Natural killer cell treated with Interleukin-12 subunit alpha and Interleukin-12 subunit beta and Interleukin-15 and Interleukin-18, amount 100 ng/mL, for 72 hours (primary cell): ENCODE results near the gene CLDN20. TPM values are rescaled to one million over a fixed set of nuclear protein-coding genes. Genes with fewer than 3 reads are reported as not detected.

Experiments used
- ATAC-seq, 2 donors: fragments of 150-1000 bp; cut with Tn5 transposase in 1 of 2; sonication (Bioruptor Pico), chemical (Tn5 transposase) in 1 of 2; 2 replicates each; pipeline ENCODE4 v1.10.0; 2021
- DNase-seq: peaks from one replicate; pipeline ENCODE4 v3.0.0; 2022; ENCODE audit warnings: low spot score
- H3K27ac Mint-ChIP-seq, 2 donors: 1 replicate in 1 of 2; 2 replicates in 1 of 2; pipeline ENCODE4 v1.8.0; 2022; ENCODE audit warnings: mixed read lengths in 2 of 2, mild to moderate bottlenecking in 1 of 2, moderate library complexity in 1 of 2
- H3K27me3 Mint-ChIP-seq, 2 donors: 1 replicate in 1 of 2; 2 replicates in 1 of 2; pipeline ENCODE4 v1.8.0; 2022; ENCODE audit warnings: mixed read lengths in 2 of 2
- H3K36me3 Mint-ChIP-seq: one replicate; pipeline ENCODE4 v1.8.0; 2022; ENCODE audit warnings: mixed read lengths
- H3K4me1 Mint-ChIP-seq, 2 donors: 1 replicate in 1 of 2; 2 replicates in 1 of 2; pipeline ENCODE4 v1.8.0; 2022; ENCODE audit warnings: low read depth in 2 of 2, mixed read lengths in 2 of 2, mild to moderate bottlenecking in 1 of 2
- H3K4me3 Mint-ChIP-seq: one replicate; pipeline ENCODE4 v1.8.0; 2022; ENCODE audit warnings: mixed read lengths
- H3K9me3 Mint-ChIP-seq: 2 replicates; pipeline ENCODE4 v1.8.0; 2022; ENCODE audit warnings: mixed read lengths
- total RNA-seq, 2 donors: library from RNA; stranded (reverse); gene quantifications; one replicate each; pipeline ENCODE4 v1.2.3, GENCODE V29; 2022

CLDN20 gene
- total RNA-seq, 2 donors from 2014 or later = not detected

DNA sequence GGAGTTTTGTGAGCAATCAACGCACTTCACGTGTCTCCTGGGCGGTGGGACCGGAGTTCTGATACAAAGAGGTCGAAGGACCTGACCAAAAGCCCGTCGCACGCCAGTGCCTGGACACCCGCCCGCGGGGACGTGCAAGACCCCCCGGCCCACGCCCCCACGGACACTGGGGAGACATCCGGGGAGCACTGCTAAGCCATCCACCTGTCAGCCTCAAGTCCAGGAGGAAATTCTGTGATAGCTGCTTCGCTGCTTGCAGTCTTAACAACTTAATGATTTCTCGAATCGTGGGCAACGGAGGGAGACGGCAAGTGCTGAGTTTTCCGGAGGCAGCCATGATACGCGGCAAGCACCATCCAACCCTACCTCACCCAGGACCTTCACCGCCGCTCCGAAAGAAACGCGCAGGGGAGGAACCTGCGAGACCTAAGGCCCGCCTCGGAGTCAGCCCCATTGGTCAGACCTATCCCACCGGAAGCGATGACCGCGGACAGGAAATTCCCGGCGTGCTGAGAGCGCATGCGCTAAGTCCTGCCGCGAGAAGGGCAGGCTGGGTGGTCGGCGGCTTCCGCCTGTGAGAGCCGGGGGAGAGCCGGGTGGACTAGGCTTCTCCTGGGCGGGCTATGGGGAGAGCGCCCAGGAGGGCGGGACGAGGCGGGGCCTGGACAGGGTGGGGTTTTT, 50.4 kb downstream of the CLDN20 start, which contains the start of gene TFB1M:
Gene TFB1M, minus strand, starts transcription at position 393 of the 681 bp plus-strand sequence. Its CDS starts 56 bp downstream, at position 337.
- ATAC-seq = peak; percentile 99
- peak within 1 kb of the TSS; percentile 90 for H3K4me3 Mint-ChIP-seq
- peaks cover 8% of the 10 kb centered on the region for H3K36me3 Mint-ChIP-seq
- DNase-seq = peak; percentile 99
- no peaks in the 10 kb centered on the region for H3K27me3 Mint-ChIP-seq
- peak within 1 kb of the TSS; percentile 85 to 90 for H3K27ac Mint-ChIP-seq
- H3K4me1 Mint-ChIP-seq = peaks cover 11 to 13% of the 10 kb centered on the region in 2 donors
- H3K9me3 Mint-ChIP-seq = no peaks in the 10 kb centered on the region

GRCh38 chr6:155314773-155315515, 51.1 kb downstream of the CLDN20 start:
- DNase-seq = peak; percentile 64
- no peaks in the 10 kb centered on the region for H3K9me3 Mint-ChIP-seq

GRCh38 chr6:155315516-155315871, 51.7 kb downstream of the CLDN20 start:
- peak overlapping the region; percentile 85 to 90 for H3K27ac Mint-ChIP-seq
- ATAC-seq (no peak), DNase-seq (no peak)
- peaks cover 2% of the 10 kb centered on the region for H3K36me3 Mint-ChIP-seq
- H3K27me3 Mint-ChIP-seq = no peaks in the 10 kb centered on the region
- no peaks in the 10 kb centered on the region for H3K9me3 Mint-ChIP-seq
- H3K4me3 Mint-ChIP-seq = peak overlapping the region; percentile 90
- H3K4me1 Mint-ChIP-seq = peaks cover 11 to 20% of the 10 kb centered on the region in 2 donors

More at GRCh38 chr6:155314773-155315515, 51.1 kb downstream of the CLDN20 start:
- peaks cover 11 to 18% of the 10 kb centered on the region in 2 donors for H3K4me1 Mint-ChIP-seq
- peak; percentile 40 to 60 for ATAC-seq
- peak overlapping the region; percentile 90 for H3K4me3 Mint-ChIP-seq
- H3K36me3 Mint-ChIP-seq = peaks cover 5% of the 10 kb centered on the region
- no peaks in the 10 kb centered on the region for H3K27me3 Mint-ChIP-seq
- H3K27ac Mint-ChIP-seq = peak overlapping the region; percentile 85 to 90

DNA sequence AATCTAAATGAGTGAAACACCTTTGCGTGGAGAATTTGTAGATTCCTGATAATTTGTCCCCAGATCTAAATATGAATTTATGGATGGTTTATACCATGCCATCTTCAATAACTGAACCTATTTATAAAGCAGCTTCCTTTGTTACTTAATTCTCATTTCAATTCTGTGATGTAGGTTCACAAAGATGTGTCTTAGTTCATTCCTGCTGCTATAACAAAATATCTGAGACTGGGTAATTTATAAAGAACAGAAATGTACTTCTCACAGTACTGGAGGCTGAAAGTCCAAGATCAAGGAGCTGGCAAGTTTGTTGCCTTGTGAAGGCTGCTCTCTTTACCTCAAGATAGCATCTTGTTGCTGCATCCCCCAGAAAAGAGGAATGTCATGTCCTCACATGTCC, 52.6 kb downstream of the CLDN20 start:
- Mint-ChIP-seq H3K27ac (no peak overlapping the region), H3K27me3 (peaks cover 0 to under 1% of the 10 kb centered on the region in 2 donors), H3K4me1 (peaks cover 11 to 20% of the 10 kb centered on the region in 2 donors), H3K9me3 (no peaks in the 10 kb centered on the region), H3K4me3 (peak overlapping the region; percentile 38), H3K36me3 (no peaks in the 10 kb centered on the region)
- no peak for ATAC-seq
- DNase-seq = no peak

DNA sequence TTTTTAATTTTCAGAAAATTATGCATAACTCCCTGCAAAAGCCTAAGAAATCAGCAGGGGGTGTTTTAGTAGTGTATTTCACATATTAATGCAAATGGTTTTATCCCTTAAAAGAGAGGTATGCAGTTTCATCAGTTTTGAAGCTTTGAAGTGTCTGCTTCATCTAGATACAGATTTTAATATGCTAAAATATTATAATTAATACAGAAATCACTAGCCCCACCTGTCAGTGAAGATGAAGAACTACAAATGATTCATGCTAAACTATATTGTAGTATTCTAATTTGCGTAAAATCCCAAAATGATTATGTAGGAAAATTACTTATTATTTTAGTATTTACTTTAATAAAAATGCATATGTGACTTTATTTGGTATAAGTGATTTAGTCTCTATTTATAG, 53.4 kb downstream of the CLDN20 start:
- no peak overlapping the region for H3K4me3 Mint-ChIP-seq
- no peaks in the 10 kb centered on the region for H3K36me3 Mint-ChIP-seq
- ATAC-seq (no peak), DNase-seq (no peak)
- no peaks in the 10 kb centered on the region for H3K9me3 Mint-ChIP-seq
- peaks cover 0 to 8% of the 10 kb centered on the region in 2 donors for H3K27me3 Mint-ChIP-seq
- H3K4me1 Mint-ChIP-seq = peaks cover 11 to 20% of the 10 kb centered on the region in 2 donors
- H3K27ac Mint-ChIP-seq = no peak overlapping the region

DNA sequence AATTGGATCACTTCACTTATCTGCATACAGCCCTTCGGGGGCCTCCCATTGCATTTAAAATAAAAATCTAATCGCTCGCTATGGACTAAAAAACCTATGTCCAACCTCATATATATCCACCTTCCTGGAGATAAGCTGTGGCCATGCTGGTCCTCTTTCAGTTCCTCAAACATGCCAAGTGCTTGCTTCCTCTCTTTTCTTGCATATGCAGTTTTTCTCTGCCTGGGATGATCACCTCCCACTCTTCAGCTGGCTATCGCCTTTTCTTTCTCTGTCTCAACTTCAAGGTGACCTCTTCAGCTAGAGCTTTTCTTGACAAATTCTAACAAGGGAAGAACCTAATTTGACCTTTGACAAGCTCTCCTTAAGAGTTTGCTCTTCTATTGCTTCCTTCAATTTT, 56.1 kb downstream of the CLDN20 start:
- ATAC-seq (no peak), DNase-seq (no peak)
- no peak overlapping the region for H3K27ac Mint-ChIP-seq
- H3K27me3 Mint-ChIP-seq = peaks cover 0 to 9% of the 10 kb centered on the region in 2 donors
- H3K9me3 Mint-ChIP-seq = no peaks in the 10 kb centered on the region
- peaks cover 3 to 12% of the 10 kb centered on the region in 2 donors for H3K4me1 Mint-ChIP-seq
- no peaks in the 10 kb centered on the region for H3K36me3 Mint-ChIP-seq
- no peak overlapping the region for H3K4me3 Mint-ChIP-seq

DNA sequence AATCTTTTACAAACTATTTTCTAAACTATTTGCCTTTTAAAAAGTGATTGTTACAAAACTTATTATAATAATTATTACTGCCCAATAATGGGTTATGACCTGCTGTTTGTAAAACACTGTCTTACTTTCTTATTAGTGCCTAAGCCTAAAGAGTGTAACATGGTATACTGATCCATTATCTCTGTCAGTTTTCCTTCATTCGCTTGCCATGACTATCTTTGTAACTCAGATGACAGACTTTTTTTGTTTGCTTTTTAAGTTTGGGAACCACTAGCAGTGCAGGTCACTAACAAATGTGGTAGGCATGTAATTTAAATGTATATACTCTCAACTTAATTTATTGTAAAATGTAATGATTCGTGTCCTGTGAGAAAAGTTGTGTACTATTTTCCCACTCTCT, 60.4 kb downstream of the CLDN20 start:
- H3K27me3 Mint-ChIP-seq = peaks cover 0 to 9% of the 10 kb centered on the region in 2 donors

DNA sequence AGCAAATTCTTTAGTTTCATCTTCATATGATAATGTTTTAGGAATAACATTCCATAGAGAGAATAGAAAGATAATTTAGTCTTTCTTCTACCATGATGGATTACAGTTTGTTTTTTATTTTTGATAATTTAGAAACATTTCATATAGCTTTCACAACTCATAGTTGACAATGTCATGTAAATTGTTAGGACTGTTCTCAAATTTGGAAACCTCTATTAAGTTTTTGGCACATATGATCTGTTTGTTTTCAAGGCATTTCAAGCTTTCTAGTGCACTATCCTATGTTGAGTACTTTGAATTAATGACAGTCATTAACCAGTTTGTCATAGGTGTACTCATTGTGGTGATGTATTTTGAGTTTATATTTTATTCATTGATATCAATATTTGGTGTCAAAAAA, 61.2 kb downstream of the CLDN20 start:
- H3K27me3 Mint-ChIP-seq = peaks cover 0 to 10% of the 10 kb centered on the region in 2 donors
- H3K9me3 Mint-ChIP-seq = no peaks in the 10 kb centered on the region
- no peak overlapping the region for H3K4me3 Mint-ChIP-seq
- DNase-seq = no peak
- no peaks in the 10 kb centered on the region for H3K36me3 Mint-ChIP-seq
- H3K4me1 Mint-ChIP-seq = peaks cover 3 to 7% of the 10 kb centered on the region in 2 donors
- ATAC-seq = no peak
- no peak overlapping the region for H3K27ac Mint-ChIP-seq

More for the DNA sequence above, 60.4 kb downstream of the CLDN20 start:
- ATAC-seq (no peak), DNase-seq (no peak)
- Mint-ChIP-seq H3K4me3 (no peak overlapping the region), H3K36me3 (no peaks in the 10 kb centered on the region), H3K9me3 (no peaks in the 10 kb centered on the region), H3K4me1 (peaks cover 3 to 12% of the 10 kb centered on the region in 2 donors), H3K27ac (no peak overlapping the region)

- no peak for ATAC-seq
- peaks cover 2 to 16% of the 10 kb centered on the region in 2 donors for H3K27me3 Mint-ChIP-seq
- H3K36me3 Mint-ChIP-seq = no peaks in the 10 kb centered on the region
- no peak overlapping the region for H3K4me3 Mint-ChIP-seq
- no peak for DNase-seq
- H3K9me3 Mint-ChIP-seq = no peaks in the 10 kb centered on the region
- H3K27ac Mint-ChIP-seq = no peak overlapping the region
- peaks cover 3 to 5% of the 10 kb centered on the region in 2 donors for H3K4me1 Mint-ChIP-seq
These were observed 62.1 kb downstream of the CLDN20 start for GRCh38 chr6:155325700-155326516.

Other genes with a start within 250 kb of the CLDN20 start
- gene TFB1M, start 50.5 kb downstream of the CLDN20 start, total RNA-seq = 10 to 100 TPM; 24.1 to 44.1 TPM
- gene NOX3, start 191.8 kb downstream of the CLDN20 start, total RNA-seq = not detected